DOHH2 (cell line): Measurements from ENCODE around the gene DISC1.

Source experiments
- H3F3A ChIP-seq: fragments of 200-600 bp; sonication (generic), shearing (Covaris generic); 2 replicates; pipeline ENCODE4 v1.6.0; 2016; ENCODE audit warnings: antibody characterized with exemption, mild to moderate bottlenecking; ENCODE audit not compliant: control insufficient read depth, insufficient read depth
- H3K27ac ChIP-seq: fragments of 200-600 bp; sonication (generic); 2 replicates; pipeline ENCODE4 v1.5.1; 2014; ENCODE audit warnings: low read depth, mild to moderate bottlenecking, low read length, moderate library complexity
- H3K27me3 ChIP-seq: fragments of 200-600 bp; sonication (generic); 2 replicates; pipeline ENCODE4 v1.6.1; 2014; ENCODE audit warnings: mild to moderate bottlenecking, low read length, mixed read lengths; ENCODE audit not compliant: control insufficient read depth
- H3K36me3 ChIP-seq: fragments of 200-600 bp; sonication (generic); 2 replicates; pipeline ENCODE4 v1.6.1; 2014; ENCODE audit warnings: mild to moderate bottlenecking, low read length, moderate library complexity, mixed read lengths; ENCODE audit not compliant: control insufficient read depth
- H3K4me1 ChIP-seq: fragments of 200-600 bp; sonication (generic); 2 replicates; pipeline ENCODE4 v1.6.1; 2014; ENCODE audit warnings: mild to moderate bottlenecking, low read length, mixed read lengths; ENCODE audit not compliant: control insufficient read depth
- H3K4me2 ChIP-seq: fragments of 200-600 bp; sonication (generic); 2 replicates; pipeline ENCODE4 v1.6.0; 2014; ENCODE audit warnings: mild to moderate bottlenecking, low read length, moderate library complexity
- H3K4me3 ChIP-seq: fragments of 200-600 bp; sonication (generic); 2 replicates; pipeline ENCODE4 v1.5.1; 2014; ENCODE audit warnings: mild to moderate bottlenecking, low read length, mixed read lengths
- H3K79me2 ChIP-seq: fragments of 200-600 bp; sonication (generic); 2 replicates; pipeline ENCODE4 v1.6.1; 2014; ENCODE audit warnings: mild to moderate bottlenecking, low read length, mixed read lengths; ENCODE audit not compliant: control insufficient read depth
- H3K9me2 ChIP-seq: fragments of 200-600 bp; sonication (generic); replicated peaks from 2 replicates; pipeline ENCODE4 v1.6.1; 2014; ENCODE audit warnings: mild to moderate bottlenecking, low read length, mixed read lengths; ENCODE audit not compliant: control insufficient read depth
- H3K9me3 ChIP-seq: fragments of 200-600 bp; sonication (generic); 2 replicates; pipeline ENCODE4 v1.6.1; 2014; ENCODE audit warnings: antibody characterized with exemption, low read length, mixed read lengths; ENCODE audit not compliant: control insufficient read depth, insufficient read depth
- H4K20me1 ChIP-seq: fragments of 200-600 bp; sonication (generic); 2 replicates; pipeline ENCODE4 v1.6.0; 2014; ENCODE audit warnings: low read depth, mild to moderate bottlenecking, antibody characterized with exemption, low read length, moderate library complexity; ENCODE audit not compliant: control insufficient read depth, insufficient read depth
- CTCF ChIP-seq: fragments of 200-600 bp; sonication (generic); IDR thresholded peaks from one replicate; pipeline ENCODE4 v1.5.1; 2014; ENCODE audit warnings: antibody characterized with exemption, mild to moderate bottlenecking, low read depth, low read length; ENCODE audit not compliant: poor library complexity, severe bottlenecking
- EZH2phosphoT487 ChIP-seq: fragments of 200-600 bp; sonication (generic); IDR thresholded peaks from 2 replicates; pipeline ENCODE4 v1.6.1; 2017; ENCODE audit warnings: borderline replicate concordance, mild to moderate bottlenecking, antibody characterized with exemption, low read length, moderate library complexity, mixed read lengths

The DISC1 gene

GRCh38 chr1:231893400-231894102, 267.0 kb downstream of the DISC1 start:
- Histone ChIP-seq H3K9me2 (no peaks in the 10 kb centered on the region), H3K4me3 (no peak overlapping the region), H4K20me1 (no peaks in the 10 kb centered on the region), H3K27ac (no peak overlapping the region), H3F3A (no peaks in the 10 kb centered on the region), H3K36me3 (no peaks in the 10 kb centered on the region), H3K79me2 (no peaks in the 10 kb centered on the region), H3K27me3 (no peaks in the 10 kb centered on the region), H3K9me3 (no peaks in the 10 kb centered on the region), H3K4me1 (no peaks in the 10 kb centered on the region), H3K4me2 (no peak overlapping the region)
- TF ChIP-seq EZH2phosphoT487 (no peak), CTCF (no peak)

GRCh38 chr1:231896806-231897205, 270.2 kb downstream of the DISC1 start:
- no peak for TF ChIP-seq CTCF
- TF ChIP-seq EZH2phosphoT487, result no peak
- H3K36me3 ChIP-seq, result no peaks in the 10 kb centered on the region
- H3K4me3 ChIP-seq, result no peak overlapping the region
- no peaks in the 10 kb centered on the region for H3K9me3 ChIP-seq
- H4K20me1 ChIP-seq, result no peaks in the 10 kb centered on the region
- no peaks in the 10 kb centered on the region for H3K4me1 ChIP-seq
- H3K79me2 ChIP-seq, result no peaks in the 10 kb centered on the region
- no peak overlapping the region for H3K27ac ChIP-seq
- H3K9me2 ChIP-seq, result no peaks in the 10 kb centered on the region
- H3F3A ChIP-seq, result no peaks in the 10 kb centered on the region
- H3K27me3 ChIP-seq, result no peaks in the 10 kb centered on the region
- H3K4me2 ChIP-seq, result no peak overlapping the region

- Histone ChIP-seq H3K4me1 (no peaks in the 10 kb centered on the region), H3K36me3 (no peaks in the 10 kb centered on the region), H3K27me3 (no peaks in the 10 kb centered on the region), H3K27ac (no peak overlapping the region), H3K4me3 (no peak overlapping the region), H3K4me2 (no peak overlapping the region), H3K9me2 (no peaks in the 10 kb centered on the region), H3K79me2 (no peaks in the 10 kb centered on the region), H4K20me1 (no peaks in the 10 kb centered on the region), H3F3A (no peaks in the 10 kb centered on the region), H3K9me3 (no peaks in the 10 kb centered on the region)
- TF ChIP-seq EZH2phosphoT487 (no peak), CTCF (no peak)
Observed at GRCh38 chr1:231899046-231899445, 272.5 kb downstream of the DISC1 start.
